Measurements from ENCODE around the gene GPSM1. TPM values are rescaled to one million over a fixed set of nuclear protein-coding genes. Genes with fewer than 3 reads are reported as not detected.

Gene GPSM1
- total RNA-seq, 1 donor from 2014 or later, result 59.4 TPM

- no peak for TF ChIP-seq EZH2 (IDR thresholded peaks at IDR 0.05; ENCODE audit: insufficient read depth, low read length)
- peaks cover 2% of the 10 kb centered on the region for H3K4me1 Mint-ChIP-seq (ENCODE audit: low read depth, unreplicated experiment)
- peaks cover 23% of the 10 kb centered on the region for H3K36me3 Mint-ChIP-seq (ENCODE audit: low read depth, unreplicated experiment)
- Histone ChIP-seq H3K4me3 (ENCODE audit: insufficient read depth, low read depth, low read length) (no peak overlapping the region), H3K79me2 (ENCODE audit: insufficient read depth, low read length) (peaks cover 25% of the 10 kb centered on the region), H3K4me2 (ENCODE audit: low read length) (no peak overlapping the region), H2AFZ (ENCODE audit: low read depth, low read length) (no peak overlapping the region), H3K9ac (ENCODE audit: low read length) (no peak overlapping the region), H3K36me3 (ENCODE audit: insufficient read depth, low read length) (peaks cover 34% of the 10 kb centered on the region), H3K9me3 (ENCODE audit: insufficient read depth, low read depth, low read length) (no peaks in the 10 kb centered on the region), H4K20me1 (ENCODE audit: insufficient read depth, low read length) (peaks cover 50% of the 10 kb centered on the region), H3K27ac (ENCODE audit: low read depth, low read length) (no peak overlapping the region), H3K27me3 (ENCODE audit: insufficient read depth, low read length) (no peaks in the 10 kb centered on the region), H3K4me1 (ENCODE audit: insufficient read depth, low read length) (peaks cover under 1% of the 10 kb centered on the region)
- H3K9me3 Mint-ChIP-seq (ENCODE audit: unreplicated experiment), result no peaks in the 10 kb centered on the region
- no peak overlapping the region for H3K4me3 Mint-ChIP-seq (ENCODE audit: unreplicated experiment)
- H3K27me3 Mint-ChIP-seq (ENCODE audit: low read depth, unreplicated experiment), result no peaks in the 10 kb centered on the region
- FAIRE-seq (no peak), DNase-seq (ENCODE audit: low read depth) (no peak)
- H3K27ac Mint-ChIP-seq (ENCODE audit: unreplicated experiment), result no peak overlapping the region
Measured at GRCh38 chr9:136393531-136393930, 66.2 kb downstream of the GPSM1 start.

- Mint-ChIP-seq H3K27ac (ENCODE audit: unreplicated experiment) (no peak overlapping the region), H3K4me1 (ENCODE audit: low read depth, unreplicated experiment) (peaks cover 9% of the 10 kb centered on the region), H3K36me3 (ENCODE audit: low read depth, unreplicated experiment) (peaks cover 20% of the 10 kb centered on the region), H3K27me3 (ENCODE audit: low read depth, unreplicated experiment) (no peaks in the 10 kb centered on the region), H3K4me3 (ENCODE audit: unreplicated experiment) (no peak overlapping the region), H3K9me3 (ENCODE audit: unreplicated experiment) (no peaks in the 10 kb centered on the region)
- Histone ChIP-seq H3K9me3 (ENCODE audit: insufficient read depth, low read depth, low read length) (no peaks in the 10 kb centered on the region), H3K4me2 (ENCODE audit: low read length) (no peak overlapping the region), H3K36me3 (ENCODE audit: insufficient read depth, low read length) (peaks cover 29% of the 10 kb centered on the region), H3K79me2 (ENCODE audit: insufficient read depth, low read length) (peaks cover 35% of the 10 kb centered on the region), H3K9ac (ENCODE audit: low read length) (no peak overlapping the region), H4K20me1 (ENCODE audit: insufficient read depth, low read length) (peaks cover 52% of the 10 kb centered on the region), H2AFZ (ENCODE audit: low read depth, low read length) (no peak overlapping the region), H3K4me3 (ENCODE audit: insufficient read depth, low read depth, low read length) (no peak overlapping the region), H3K27me3 (ENCODE audit: insufficient read depth, low read length) (no peaks in the 10 kb centered on the region), H3K27ac (ENCODE audit: low read depth, low read length) (no peak overlapping the region), H3K4me1 (ENCODE audit: insufficient read depth, low read length) (peaks cover 8% of the 10 kb centered on the region)
- TF ChIP-seq EZH2 (IDR thresholded peaks at IDR 0.05; ENCODE audit: insufficient read depth, low read length) (no peak), CTCF (IDR thresholded peaks at IDR 0.05; ENCODE audit: insufficient read depth, low read depth, low read length) (no peak)
- no peak for FAIRE-seq
- no peak for DNase-seq (ENCODE audit: low read depth)
Measured at GRCh38 chr9:136394312-136395019, 67.1 kb downstream of the GPSM1 start.

GRCh38 chr9:136395020-136395340 is 67.6 kb downstream of the GPSM1 start:
- H3K4me2 ChIP-seq (ENCODE audit: low read length), result no peak overlapping the region
- H3K9me3 Mint-ChIP-seq (ENCODE audit: unreplicated experiment), result no peaks in the 10 kb centered on the region
- H3K27ac Mint-ChIP-seq (ENCODE audit: unreplicated experiment), result no peak overlapping the region
- no peak overlapping the region for H2AFZ ChIP-seq (ENCODE audit: low read depth, low read length)
- DNase-seq (ENCODE audit: low read depth) (no peak), FAIRE-seq (no peak)
- peaks cover 17% of the 10 kb centered on the region for H3K36me3 Mint-ChIP-seq (ENCODE audit: low read depth, unreplicated experiment)
- H3K36me3 ChIP-seq (ENCODE audit: insufficient read depth, low read length), result peaks cover 26% of the 10 kb centered on the region
- no peak overlapping the region for H3K4me3 Mint-ChIP-seq (ENCODE audit: unreplicated experiment)
- H3K9me3 ChIP-seq (ENCODE audit: insufficient read depth, low read depth, low read length), result no peaks in the 10 kb centered on the region
- peaks cover 9% of the 10 kb centered on the region for H3K4me1 Mint-ChIP-seq (ENCODE audit: low read depth, unreplicated experiment)
- H3K27me3 Mint-ChIP-seq (ENCODE audit: low read depth, unreplicated experiment), result no peaks in the 10 kb centered on the region
- no peak overlapping the region for H3K4me3 ChIP-seq (ENCODE audit: insufficient read depth, low read depth, low read length)
- H4K20me1 ChIP-seq (ENCODE audit: insufficient read depth, low read length), result peaks cover 48% of the 10 kb centered on the region
- peaks cover 8% of the 10 kb centered on the region for H3K4me1 ChIP-seq (ENCODE audit: insufficient read depth, low read length)
- no peak overlapping the region for H3K9ac ChIP-seq (ENCODE audit: low read length)
- H3K27me3 ChIP-seq (ENCODE audit: insufficient read depth, low read length), result no peaks in the 10 kb centered on the region
- H3K27ac ChIP-seq (ENCODE audit: low read depth, low read length), result no peak overlapping the region
- H3K79me2 ChIP-seq (ENCODE audit: insufficient read depth, low read length), result peaks cover 40% of the 10 kb centered on the region
- no peak for TF ChIP-seq EZH2 (IDR thresholded peaks at IDR 0.05; ENCODE audit: insufficient read depth, low read length)
- TF ChIP-seq CTCF (IDR thresholded peaks at IDR 0.05; ENCODE audit: insufficient read depth, low read depth, low read length), result no peak
